Gastrocnemius medialis (tissue), 4 donors: Measurements from ENCODE around the gene ZNRF1. TPM values are rescaled to one million over a fixed set of nuclear protein-coding genes. Genes with fewer than 3 reads are reported as not detected.

ENCODE experiments used
- ATAC-seq, 2 donors: fragments of 150-250 bp; one replicate each; pipeline ENCODE4 v1.9.1; 2016
- DNase-seq, 2 donors: peaks; one replicate each; pipeline ENCODE4 v3.0.0-alpha.2; 2019
- H3K27ac ChIP-seq, 4 donors: fragments of 200-600 bp; sonication (generic); 1 replicate in 1 of 4; 2 replicates in 3 of 4; pipeline ENCODE4 v1.5.1; 2016 to 2018; ENCODE audit warnings: mild to moderate bottlenecking in 2 of 4, moderate library complexity in 1 of 4
- H3K27me3 ChIP-seq, 3 donors: fragments of 200-600 bp; sonication (generic) in 2 of 3; 1 replicate in 1 of 3; 2 replicates in 2 of 3; pipeline versions ENCODE4 v1.5.1 to v1.6.0; 2016 to 2019; ENCODE audit warnings: mild to moderate bottlenecking in 1 of 3, moderate library complexity in 1 of 3
- H3K36me3 ChIP-seq, 2 donors: fragments of 200-600 bp; sonication (generic) in 1 of 2; one replicate each; pipeline ENCODE4 v1.5.1; 2017 to 2018
- H3K4me1 ChIP-seq, 2 donors: fragments of 200-600 bp; sonication (generic) in 1 of 2; one replicate each; pipeline ENCODE4 v1.5.1; 2016 to 2017; ENCODE audit warnings: mild to moderate bottlenecking in 2 of 2
- H3K4me3 ChIP-seq, 4 donors: fragments of 200-600 bp; sonication (generic) in 3 of 4; 1 replicate in 1 of 4; 2 replicates in 3 of 4; pipeline ENCODE4 v1.5.1; 2016 to 2019; ENCODE audit warnings: mild to moderate bottlenecking in 2 of 4
- H3K9me3 ChIP-seq, 3 donors: fragments of 200-600 bp; sonication (generic) in 2 of 3; 1 replicate in 1 of 3; 2 replicates in 2 of 3; pipeline ENCODE4 v1.5.1; 2016 to 2019
- CTCF ChIP-seq, 5 experiments: fragments of 450-650 bp in 3 of 5; fragments of 200-600 bp in 2 of 5; sonication (generic) in 2 of 5; IDR thresholded peaks in 4 of 5; conservative IDR thresholded peaks in 1 of 5; 1 replicate in 4 of 5; 2 replicates in 1 of 5; pipeline ENCODE4 v1.5.1; 2016 to 2019; ENCODE audit warnings: antibody characterized with exemption in 5 of 5, mild to moderate bottlenecking in 3 of 5, moderate library complexity in 3 of 5
- POLR2A ChIP-seq, 2 donors: fragments of 450-650 bp; IDR thresholded peaks; one replicate each; pipeline ENCODE4 v1.6.1; 2017; ENCODE audit warnings: antibody characterized with exemption in 2 of 2, mild to moderate bottlenecking in 2 of 2, moderate library complexity in 2 of 2
- in situ Hi-C, 4 donors: fragments of 200-750 bp; cut with MboI; loops; one replicate each; pipeline versions ENCODE4 v1.15.0 to v1.8.0; 2017; ENCODE audit warnings: low sequenced_read_pairs in 4 of 4
- intact Hi-C: fragments of 100-400 bp; cut with DNase I; formaldehyde crosslinking; loops from one replicate; pipeline ENCODE4 v1.15.1; 2023; ENCODE audit warnings: low total_unique reads
- total RNA-seq, 4 donors: library from RNA; depleted of rRNA; stranded (reverse); fragments of >200 nt; gene quantifications; one replicate each; pipeline versions ENCODE4 v1.1.0 to v1.2.3, GENCODE V29; 2016

ZNRF1 gene
- total RNA-seq, 4 donors from 2014 or later, result 21.7 to 37.1 (median 30.2) TPM

- H3K27me3 ChIP-seq, result no peaks in the 10 kb centered on the region
- H3K9me3 ChIP-seq, result no peaks in the 10 kb centered on the region
- ATAC-seq (no peak), DNase-seq (no peak)
- peaks cover 24 to 25% of the 10 kb centered on the region in 2 donors for H3K4me1 ChIP-seq
- in situ Hi-C loops, result loop anchor here in 2 of 4 donors (5.0 kb wide), 2 partner anchors 105 to 115 kb away; partner anchors contain the start of gene LDHD (in 1 of the 2)
- H3K27ac ChIP-seq, result peak overlapping the region in 3 of 4 donors; percentile 14 to 54 (median 29)
- H3K36me3 ChIP-seq, result no peaks in the 10 kb centered on the region
- intact Hi-C loops, result loop anchor here (5.0 kb wide), 1 partner anchor 45 kb away; no protein-coding TSS in a partner anchor
- no peak for TF ChIP-seq CTCF (IDR thresholded peaks at IDR 0.05 in 4 of 5, conservative IDR thresholded peaks at IDR 0.05 in 1 of 5)
- no peak for TF ChIP-seq POLR2A (IDR thresholded peaks at IDR 0.05)
- H3K4me3 ChIP-seq, result no peak overlapping the region
Observed at GRCh38 chr16:75002474-75002873, 3.6 kb downstream of the ZNRF1 start.

- intact Hi-C loops (loop anchor here (5.0 kb wide), 1 partner anchor 43 kb away; no protein-coding TSS in a partner anchor), in situ Hi-C loops (loop anchor here in 2 of 4 donors (5.0 kb wide), 2 partner anchors 103 to 113 kb away; partner anchors contain the start of gene LDHD (in 1 of the 2))
- TF ChIP-seq CTCF (IDR thresholded peaks at IDR 0.05 in 4 of 5, conservative IDR thresholded peaks at IDR 0.05 in 1 of 5) (no peak), POLR2A (IDR thresholded peaks at IDR 0.05) (no peak)
- no peak overlapping the region for H3K27ac ChIP-seq
- no peak overlapping the region for H3K4me3 ChIP-seq
- no peak for ATAC-seq
- H3K27me3 ChIP-seq, result no peaks in the 10 kb centered on the region
- peaks cover 24 to 38% of the 10 kb centered on the region in 2 donors for H3K4me1 ChIP-seq
- H3K9me3 ChIP-seq, result no peaks in the 10 kb centered on the region
- no peaks in the 10 kb centered on the region for H3K36me3 ChIP-seq
- DNase-seq, result no peak
Observed at GRCh38 chr16:75003931-75004330, 5.1 kb downstream of the ZNRF1 start.

GRCh38 chr16:75004460-75004859, 5.6 kb downstream of the ZNRF1 start:
- peak overlapping the region in 1 of 4 donors; percentile 13 for H3K27ac ChIP-seq
- intact Hi-C loops, result loop anchor here (5.0 kb wide), 1 partner anchor 43 kb away; no protein-coding TSS in a partner anchor
- DNase-seq (no peak), ATAC-seq (no peak)
- H3K4me1 ChIP-seq, result peaks cover 29 to 39% of the 10 kb centered on the region in 2 donors
- no peak overlapping the region for H3K4me3 ChIP-seq
- no peaks in the 10 kb centered on the region for H3K36me3 ChIP-seq
- H3K9me3 ChIP-seq, result no peaks in the 10 kb centered on the region
- TF ChIP-seq CTCF (IDR thresholded peaks at IDR 0.05 in 4 of 5, conservative IDR thresholded peaks at IDR 0.05 in 1 of 5) (no peak), POLR2A (IDR thresholded peaks at IDR 0.05) (no peak)
- in situ Hi-C loops, result loop anchor here in 2 of 4 donors (5.0 kb wide), 2 partner anchors 103 to 113 kb away; partner anchors contain the start of gene LDHD (in 1 of the 2)
- no peaks in the 10 kb centered on the region for H3K27me3 ChIP-seq

- H3K4me1 ChIP-seq, result peaks cover 29 to 35% of the 10 kb centered on the region in 2 donors
- intact Hi-C loops (no loop called here), in situ Hi-C loops (no loop called here)
- no peaks in the 10 kb centered on the region for H3K9me3 ChIP-seq
- no peak for TF ChIP-seq POLR2A (IDR thresholded peaks at IDR 0.05)
- no peak for TF ChIP-seq CTCF (IDR thresholded peaks at IDR 0.05 in 4 of 5, conservative IDR thresholded peaks at IDR 0.05 in 1 of 5)
- no peaks in the 10 kb centered on the region for H3K27me3 ChIP-seq
- H3K36me3 ChIP-seq, result no peaks in the 10 kb centered on the region
- DNase-seq, result no peak
- H3K27ac ChIP-seq, result no peak overlapping the region
- no peak for ATAC-seq
- H3K4me3 ChIP-seq, result no peak overlapping the region
Observed at GRCh38 chr16:75005697-75006096, 6.9 kb downstream of the ZNRF1 start.
